Choroid plexus epithelial cell (primary cell): ENCODE results near the gene CLDN22.
A peak's percentile ranks its signal among the peaks of the same experiment; 100 is the strongest.

Experiments used
- DNase-seq: peaks from one replicate; pipeline ENCODE4 v3.0.0-alpha.2; 2010; ENCODE audit warnings: low read depth
- H3K4me3 ChIP-seq: 2 replicates; pipeline ENCODE4 v1.5.1; 2011; ENCODE audit warnings: low read depth, mild to moderate bottlenecking, control low read depth, low read length, moderate library complexity
- CTCF ChIP-seq: conservative IDR thresholded peaks from 2 replicates; pipeline ENCODE4 v1.5.1; 2011; ENCODE audit warnings: low read depth, mild to moderate bottlenecking, control low read depth, inconsistent platforms, low read length, moderate library complexity

Gene CLDN22

GRCh38 chr4:183347566-183347965 lies 27.5 kb upstream of the CLDN22 start:
- no peak overlapping the region for H3K4me3 ChIP-seq
- peak; percentile 68 for DNase-seq
- no peak for TF ChIP-seq CTCF

- no peak for TF ChIP-seq CTCF
- no peak overlapping the region for H3K4me3 ChIP-seq
- no peak for DNase-seq
Measured at GRCh38 chr4:183347146-183347545, 27.1 kb upstream of the CLDN22 start.

GRCh38 chr4:183345261-183345660 lies 25.2 kb upstream of the CLDN22 start:
- TF ChIP-seq CTCF, result no peak
- no peak for DNase-seq
- H3K4me3 ChIP-seq, result no peak overlapping the region

GRCh38 chr4:183344523-183345255 lies 24.6 kb upstream of the CLDN22 start:
- DNase-seq, result peak; percentile 72
- H3K4me3 ChIP-seq, result no peak overlapping the region
- TF ChIP-seq CTCF, result no peak

GRCh38 chr4:183343730-183344129 lies 23.7 kb upstream of the CLDN22 start:
- no peak for TF ChIP-seq CTCF
- no peak for DNase-seq
- no peak overlapping the region for H3K4me3 ChIP-seq

GRCh38 chr4:183342541-183343533 lies 22.8 kb upstream of the CLDN22 start:
- DNase-seq, result peak; percentile 42
- TF ChIP-seq CTCF, result no peak
- peak overlapping the region; percentile 24 for H3K4me3 ChIP-seq
